ENCODE measurements around the gene FBRSL1.
A peak's percentile ranks its signal among the peaks of the same experiment; 100 is the strongest.

- TF ChIP-seq CTCF (IDR thresholded peaks at IDR 0.05; ENCODE audit: control extremely low read depth in 1 of 3, insufficient read depth in 1 of 3, low read depth in 1 of 3, low read length in 3 of 3) (peak in 2 of 3 experiments; percentile 43 to 56; a peak in 3 of 4 replicates), SP1 (IDR thresholded peaks at IDR 0.05; ENCODE audit: low read depth, low read length) (no peak), POLR2A (IDR thresholded peaks at IDR 0.05; ENCODE audit: control extremely low read depth in 1 of 2, low read depth in 2 of 2, low read length in 2 of 2) (no peak)
Measured at GRCh38 chr12:132544080-132544397, 54.1 kb downstream of the FBRSL1 start.
